Measurements from ENCODE around the gene OR9I1. TPM values are rescaled to one million over a fixed set of nuclear protein-coding genes. Genes with fewer than 3 reads are reported as not detected.

The OR9I1 gene
- total and polyA plus RNA-seq, 12 donors = not detected

DNA sequence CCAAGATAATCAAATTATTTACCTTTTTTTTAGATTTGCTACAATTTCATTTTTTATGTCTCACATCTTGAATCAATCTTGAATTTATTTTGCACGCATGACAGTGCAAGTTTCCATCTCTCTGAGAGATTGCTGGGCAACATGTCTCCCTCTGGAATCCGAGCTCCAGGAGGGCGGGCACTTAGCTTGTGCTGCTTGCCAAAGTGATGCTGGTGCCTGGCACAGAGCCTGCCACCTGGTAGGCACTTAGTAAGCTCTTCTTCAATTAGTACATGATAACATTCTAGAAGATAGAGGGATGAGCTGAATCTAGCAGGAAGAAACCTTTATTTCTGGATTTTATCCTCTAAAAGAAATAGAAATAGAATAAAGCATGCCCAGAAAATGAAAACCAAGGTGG, 27.5 kb upstream of the OR9I1 start:
- H3K4me1 ChIP-seq (replicated peaks in 1 of 2) = no peaks in the 10 kb centered on the region
- no peak for DNase-seq
- H3K27me3 ChIP-seq = no peaks in the 10 kb centered on the region
- no peaks in the 10 kb centered on the region for H3K9me3 ChIP-seq (replicated peaks in 1 of 3)
- intact Hi-C loops (cut with DNase I) = no loop called here
- no peaks in the 10 kb centered on the region for H3K36me3 ChIP-seq (replicated peaks in 1 of 2)
- no peak overlapping the region for H3K27ac ChIP-seq
- no peak overlapping the region for H3K4me3 ChIP-seq
- TF ChIP-seq, protein P1, sequence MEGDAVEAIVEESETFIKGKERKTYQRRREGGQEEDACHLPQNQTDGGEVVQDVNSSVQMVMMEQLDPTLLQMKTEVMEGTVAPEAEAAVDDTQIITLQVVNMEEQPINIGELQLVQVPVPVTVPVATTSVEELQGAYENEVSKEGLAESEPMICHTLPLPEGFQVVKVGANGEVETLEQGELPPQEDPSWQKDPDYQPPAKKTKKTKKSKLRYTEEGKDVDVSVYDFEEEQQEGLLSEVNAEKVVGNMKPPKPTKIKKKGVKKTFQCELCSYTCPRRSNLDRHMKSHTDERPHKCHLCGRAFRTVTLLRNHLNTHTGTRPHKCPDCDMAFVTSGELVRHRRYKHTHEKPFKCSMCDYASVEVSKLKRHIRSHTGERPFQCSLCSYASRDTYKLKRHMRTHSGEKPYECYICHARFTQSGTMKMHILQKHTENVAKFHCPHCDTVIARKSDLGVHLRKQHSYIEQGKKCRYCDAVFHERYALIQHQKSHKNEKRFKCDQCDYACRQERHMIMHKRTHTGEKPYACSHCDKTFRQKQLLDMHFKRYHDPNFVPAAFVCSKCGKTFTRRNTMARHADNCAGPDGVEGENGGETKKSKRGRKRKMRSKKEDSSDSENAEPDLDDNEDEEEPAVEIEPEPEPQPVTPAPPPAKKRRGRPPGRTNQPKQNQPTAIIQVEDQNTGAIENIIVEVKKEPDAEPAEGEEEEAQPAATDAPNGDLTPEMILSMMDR (IDR thresholded peaks at IDR 0.05) = no peak
- no peak for TF ChIP-seq POLR2A (IDR thresholded peaks at IDR 0.05)
- 54 to 72% (median 65%) methylated on average over 3 of the region's 3 CpGs for WGBS, 4 donors

DNA sequence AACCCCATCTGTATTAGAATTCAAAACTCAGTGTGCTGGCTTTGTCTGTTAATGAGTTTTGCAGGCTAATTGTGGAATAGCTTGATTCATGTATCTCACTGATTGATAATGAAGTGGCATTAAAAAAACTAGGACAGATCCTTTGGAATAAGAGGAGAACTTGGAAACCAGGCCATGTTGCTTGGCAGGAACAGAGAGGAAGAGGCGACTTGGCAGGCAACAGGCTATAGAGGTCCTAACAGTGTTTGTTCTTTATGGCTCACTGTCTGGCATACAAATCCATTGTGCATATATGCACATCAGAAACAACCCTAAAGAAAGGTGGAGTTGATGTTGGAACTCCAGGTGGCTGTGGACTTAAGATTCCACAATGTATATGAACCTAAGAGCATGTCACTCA, 17.4 kb upstream of the OR9I1 start:
- H3K4me3 ChIP-seq = no peak overlapping the region
- no peak overlapping the region for H3K27ac ChIP-seq
- DNase-seq = no peak
- no peak for TF ChIP-seq POLR2A (IDR thresholded peaks at IDR 0.05)
- TF ChIP-seq, protein P1 (IDR thresholded peaks at IDR 0.05) = no peak
- 27 to 83% (median 54%) methylated on average over 1 of the region's 1 CpG for WGBS, 4 donors
- H3K4me1 ChIP-seq (replicated peaks in 1 of 2) = no peaks in the 10 kb centered on the region
- H3K36me3 ChIP-seq (replicated peaks in 1 of 2) = no peaks in the 10 kb centered on the region
- H3K27me3 ChIP-seq = no peaks in the 10 kb centered on the region
- intact Hi-C loops (cut with DNase I) = no loop called here
- H3K9me3 ChIP-seq (replicated peaks in 1 of 3) = no peaks in the 10 kb centered on the region

DNA sequence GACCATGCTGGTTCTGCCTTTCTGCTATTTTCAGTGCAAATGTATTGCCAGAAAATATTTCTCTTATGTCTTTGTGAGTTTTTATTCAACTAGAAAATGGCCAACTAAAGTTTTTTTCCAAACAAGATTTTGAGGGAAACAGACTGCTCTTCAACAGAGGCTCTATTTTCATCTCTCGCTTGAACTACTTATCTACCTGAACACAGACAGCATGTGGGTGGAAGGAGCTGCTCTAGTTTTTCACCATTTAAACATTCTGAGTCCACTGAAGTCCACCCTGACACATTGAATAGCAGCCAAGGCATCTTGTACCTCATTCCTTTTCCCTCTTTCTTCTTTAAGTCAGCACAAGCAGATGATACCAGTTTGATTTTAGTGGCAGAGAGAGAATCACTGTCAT, 9.8 kb upstream of the OR9I1 start:
- WGBS, 4 donors = 50 to 79% (median 69%) methylated on average over 1 of the region's 1 CpG
- intact Hi-C loops (cut with DNase I) = no loop called here
- H3K27me3 ChIP-seq = no peaks in the 10 kb centered on the region
- H3K4me1 ChIP-seq (replicated peaks in 1 of 2) = no peaks in the 10 kb centered on the region
- TF ChIP-seq, protein P1 (IDR thresholded peaks at IDR 0.05) = no peak
- TF ChIP-seq POLR2A (IDR thresholded peaks at IDR 0.05) = no peak
- no peaks in the 10 kb centered on the region for H3K9me3 ChIP-seq (replicated peaks in 1 of 3)
- no peak overlapping the region for H3K27ac ChIP-seq
- H3K4me3 ChIP-seq = no peak overlapping the region
- DNase-seq = no peak
- no peaks in the 10 kb centered on the region for H3K36me3 ChIP-seq (replicated peaks in 1 of 2)

DNA sequence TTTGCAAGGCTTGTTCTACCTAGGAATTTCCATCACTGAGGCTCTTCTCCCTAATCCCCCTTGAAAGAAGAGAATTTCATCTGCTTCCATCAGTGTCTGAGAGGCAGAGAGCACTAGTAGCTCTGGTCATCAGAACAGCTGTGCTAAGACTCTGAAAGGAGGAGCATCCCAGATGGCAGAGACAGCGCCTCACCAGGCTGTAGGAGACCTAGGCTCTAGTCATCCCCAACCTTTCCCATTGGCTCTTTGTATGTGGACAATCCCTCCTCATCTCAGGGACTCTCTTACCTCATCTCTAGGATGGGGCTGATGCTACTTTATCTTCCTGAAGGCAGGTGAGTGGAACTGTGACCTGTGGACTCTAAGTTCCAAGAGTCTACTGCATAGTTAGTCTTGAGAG, 8.8 kb upstream of the OR9I1 start:
- no peak overlapping the region for H3K27ac ChIP-seq

More for the DNA sequence above, 8.8 kb upstream of the OR9I1 start:
- H3K4me3 ChIP-seq = no peak overlapping the region
- intact Hi-C loops (cut with DNase I) = no loop called here
- TF ChIP-seq, protein P1 (IDR thresholded peaks at IDR 0.05) = no peak
- TF ChIP-seq POLR2A (IDR thresholded peaks at IDR 0.05) = no peak
- 77 to 92% (median 83%) methylated on average over 1 of the region's 1 CpG for WGBS, 4 donors
- no peak for DNase-seq
- no peaks in the 10 kb centered on the region for H3K4me1 ChIP-seq (replicated peaks in 1 of 2)
- no peaks in the 10 kb centered on the region for H3K9me3 ChIP-seq (replicated peaks in 1 of 3)
- H3K36me3 ChIP-seq (replicated peaks in 1 of 2) = no peaks in the 10 kb centered on the region
- H3K27me3 ChIP-seq = no peaks in the 10 kb centered on the region

All from adrenal gland (tissue), 12 donors.